Measurements from ENCODE around the gene S100A10. TPM values are rescaled to one million over a fixed set of nuclear protein-coding genes. Genes with fewer than 3 reads are reported as not detected.

The S100A10 gene
- total RNA-seq, 3 donors from 2014 or later, result 540 to 1,335 (median 1,083) TPM

DNA sequence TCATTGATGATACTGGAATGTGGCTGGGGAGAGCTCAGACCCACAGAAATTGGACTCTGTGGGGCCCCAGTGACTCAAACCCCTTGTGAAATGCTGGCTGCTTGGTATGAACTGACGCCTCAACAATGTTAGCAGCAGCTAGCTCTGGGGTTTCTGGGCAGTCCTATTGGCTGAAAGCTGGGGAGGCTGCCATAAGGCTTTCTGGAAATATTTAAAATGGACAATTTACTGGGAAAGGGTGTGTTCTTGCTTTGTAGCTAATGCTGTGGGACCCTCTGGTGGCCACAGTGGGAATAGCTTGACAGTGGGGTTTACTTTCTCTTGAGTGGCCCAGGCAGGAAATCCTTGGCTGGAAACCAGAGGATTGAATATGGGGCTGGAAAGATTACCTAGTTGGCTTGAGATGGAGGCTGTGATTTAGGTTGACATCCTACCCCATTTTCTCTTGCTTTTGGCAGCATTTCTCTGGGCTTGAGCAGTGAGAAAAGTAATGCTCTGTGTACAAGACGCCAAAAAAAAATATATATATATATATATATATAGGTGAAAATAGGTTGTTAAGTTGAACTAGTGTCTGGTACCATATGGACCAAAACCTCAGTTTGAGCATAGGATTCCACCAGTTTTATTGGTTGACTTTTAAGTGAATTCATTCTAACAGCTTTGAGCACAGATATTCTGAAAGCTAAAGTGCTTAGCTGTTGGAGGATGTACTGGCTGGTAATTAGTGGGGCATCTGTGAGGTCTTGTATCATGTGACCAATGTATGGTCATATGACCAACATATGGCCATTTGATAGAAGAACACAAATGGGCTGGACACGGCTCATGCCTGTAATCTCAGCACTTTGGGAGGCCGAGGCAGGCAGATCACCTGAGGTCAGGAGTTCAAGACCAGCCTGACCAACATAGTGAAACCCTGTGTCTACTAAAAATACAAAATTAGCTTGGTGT lies 8.2 kb upstream of the S100A10 start:
- TF ChIP-seq, protein P1, sequence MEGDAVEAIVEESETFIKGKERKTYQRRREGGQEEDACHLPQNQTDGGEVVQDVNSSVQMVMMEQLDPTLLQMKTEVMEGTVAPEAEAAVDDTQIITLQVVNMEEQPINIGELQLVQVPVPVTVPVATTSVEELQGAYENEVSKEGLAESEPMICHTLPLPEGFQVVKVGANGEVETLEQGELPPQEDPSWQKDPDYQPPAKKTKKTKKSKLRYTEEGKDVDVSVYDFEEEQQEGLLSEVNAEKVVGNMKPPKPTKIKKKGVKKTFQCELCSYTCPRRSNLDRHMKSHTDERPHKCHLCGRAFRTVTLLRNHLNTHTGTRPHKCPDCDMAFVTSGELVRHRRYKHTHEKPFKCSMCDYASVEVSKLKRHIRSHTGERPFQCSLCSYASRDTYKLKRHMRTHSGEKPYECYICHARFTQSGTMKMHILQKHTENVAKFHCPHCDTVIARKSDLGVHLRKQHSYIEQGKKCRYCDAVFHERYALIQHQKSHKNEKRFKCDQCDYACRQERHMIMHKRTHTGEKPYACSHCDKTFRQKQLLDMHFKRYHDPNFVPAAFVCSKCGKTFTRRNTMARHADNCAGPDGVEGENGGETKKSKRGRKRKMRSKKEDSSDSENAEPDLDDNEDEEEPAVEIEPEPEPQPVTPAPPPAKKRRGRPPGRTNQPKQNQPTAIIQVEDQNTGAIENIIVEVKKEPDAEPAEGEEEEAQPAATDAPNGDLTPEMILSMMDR (IDR thresholded peaks at IDR 0.05), result peak; percentile 87
- no peaks in the 10 kb centered on the region for H3K9me3 ChIP-seq
- peaks cover 11% of the 10 kb centered on the region for H3K4me1 ChIP-seq (ENCODE audit: low read depth)
- no peaks in the 10 kb centered on the region for H3K36me3 ChIP-seq (ENCODE audit: low read depth)
- H3K4me3 ChIP-seq, result no peak overlapping the region
- intact Hi-C loops (cut with DNase I, micrococcal nuclease), result loop anchor here (2.0 to 5.0 kb wide), 2 partner anchors 67 to 70 kb away; no protein-coding TSS in a partner anchor
- ATAC-seq (peak; percentile 83), DNase-seq (peak; percentile 81 to 97 (median 88))

DNA sequence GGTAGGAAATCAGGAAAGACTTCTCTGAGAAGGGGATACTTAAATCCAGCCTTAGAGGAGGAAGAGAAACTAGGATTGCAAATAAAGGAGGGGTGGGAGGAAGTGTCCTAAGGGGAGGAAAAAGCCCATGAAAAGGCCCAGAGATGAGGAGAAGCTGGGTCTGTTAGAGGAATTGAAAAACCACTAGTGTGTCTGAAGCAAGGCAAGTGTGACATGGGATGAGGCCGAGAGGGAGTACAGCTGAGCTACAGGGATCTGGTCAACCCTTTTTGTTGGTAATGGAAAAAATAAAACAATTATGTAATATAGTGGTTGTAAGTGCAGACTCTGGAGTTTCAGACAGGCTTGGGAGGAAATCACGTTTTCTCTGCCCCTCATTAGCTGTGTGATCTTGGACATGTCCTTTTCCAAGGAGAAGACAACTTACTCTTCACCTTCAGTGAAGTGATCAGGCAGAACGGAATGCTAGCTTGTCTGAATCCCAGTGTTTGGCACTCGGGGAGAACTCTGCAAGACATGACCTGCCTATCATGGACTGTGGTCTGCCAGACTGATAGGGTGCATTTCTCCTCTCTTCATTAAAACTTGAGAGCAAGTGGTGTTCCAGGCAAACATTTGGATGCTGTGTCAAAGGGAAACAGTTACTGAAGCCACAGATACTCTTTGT lies 7.4 kb upstream of the S100A10 start:
- TF ChIP-seq, protein P1 (IDR thresholded peaks at IDR 0.05), result no peak
- ATAC-seq, result peak; percentile 7
- Histone ChIP-seq H3K4me1 (ENCODE audit: low read depth) (peaks cover 13% of the 10 kb centered on the region), H3K36me3 (ENCODE audit: low read depth) (no peaks in the 10 kb centered on the region), H3K9me3 (no peaks in the 10 kb centered on the region), H3K4me3 (no peak overlapping the region)
- intact Hi-C loops (cut with DNase I, micrococcal nuclease), result loop anchor here (2.0 to 5.0 kb wide), 2 partner anchors 66 to 69 kb away; no protein-coding TSS in a partner anchor
- no peak for DNase-seq

DNA sequence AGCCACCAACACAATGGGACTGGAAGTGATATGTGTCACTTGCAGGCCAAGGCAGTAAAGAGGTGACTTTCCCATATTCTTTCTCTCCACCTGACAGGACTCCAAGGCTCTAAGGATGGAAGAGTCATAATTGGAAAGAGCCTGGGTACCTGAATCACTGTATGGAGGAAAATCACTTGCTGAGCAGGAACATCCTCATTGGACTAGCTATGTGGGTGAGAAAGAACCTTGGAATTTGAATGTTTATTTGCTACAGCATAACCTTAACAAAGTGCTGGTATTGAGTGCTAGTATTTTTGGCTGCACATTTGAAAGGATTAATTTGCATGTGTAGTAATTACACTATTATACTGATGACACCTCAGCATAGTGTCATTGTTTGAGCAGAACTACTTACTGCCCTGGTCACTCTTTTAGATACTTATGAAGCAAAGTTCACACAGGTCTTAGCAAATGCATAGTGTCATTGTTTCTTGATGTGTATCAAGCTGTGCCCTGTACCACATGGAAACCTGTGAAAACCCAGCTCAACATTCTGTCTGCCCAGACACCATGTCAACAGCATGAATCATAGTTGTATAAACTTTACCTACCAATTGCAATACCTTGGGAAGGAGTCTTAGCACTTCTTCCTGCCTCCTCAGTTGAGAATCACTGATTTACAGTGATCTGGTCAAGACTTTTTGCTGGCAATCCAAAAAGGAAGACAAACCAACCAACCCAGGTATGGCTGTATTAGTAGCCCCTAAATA lies 5.1 kb upstream of the S100A10 start:
- Histone ChIP-seq H3K9me3 (no peaks in the 10 kb centered on the region), H3K36me3 (ENCODE audit: low read depth) (no peaks in the 10 kb centered on the region), H3K4me3 (no peak overlapping the region), H3K4me1 (ENCODE audit: low read depth) (peaks cover 26% of the 10 kb centered on the region)
- DNase-seq, result no peak
- intact Hi-C loops (cut with DNase I, micrococcal nuclease), result loop anchor here in 1 of 2 donors (5.0 kb wide), 1 partner anchor 36 kb away; no protein-coding TSS in a partner anchor
- TF ChIP-seq, protein P1 (IDR thresholded peaks at IDR 0.05), result no peak
- peak; percentile 52 for ATAC-seq

DNA sequence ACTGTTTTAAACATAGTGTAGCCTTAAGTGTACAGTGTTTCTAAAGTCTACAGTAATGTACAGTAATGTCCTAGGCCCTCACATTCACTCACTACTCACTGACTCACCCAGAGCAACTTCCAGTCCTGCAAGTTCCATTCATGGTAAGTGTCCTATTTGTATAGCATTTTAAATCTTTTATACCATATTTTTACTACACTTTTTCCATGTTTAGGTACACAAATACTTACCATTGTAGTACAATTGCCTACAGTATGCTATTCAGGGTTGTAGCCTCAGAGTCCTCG lies 3.6 kb upstream of the S100A10 start:
- peaks cover 28% of the 10 kb centered on the region for H3K4me1 ChIP-seq (ENCODE audit: low read depth)
- no peaks in the 10 kb centered on the region for H3K9me3 ChIP-seq
- no peaks in the 10 kb centered on the region for H3K36me3 ChIP-seq (ENCODE audit: low read depth)
- H3K4me3 ChIP-seq, result no peak overlapping the region
- TF ChIP-seq, protein P1 (IDR thresholded peaks at IDR 0.05), result no peak
- DNase-seq (no peak), ATAC-seq (no peak)
- intact Hi-C loops (cut with DNase I, micrococcal nuclease), result loop anchor here in 1 of 2 donors (5.0 kb wide), 1 partner anchor 35 kb away; no protein-coding TSS in a partner anchor

DNA sequence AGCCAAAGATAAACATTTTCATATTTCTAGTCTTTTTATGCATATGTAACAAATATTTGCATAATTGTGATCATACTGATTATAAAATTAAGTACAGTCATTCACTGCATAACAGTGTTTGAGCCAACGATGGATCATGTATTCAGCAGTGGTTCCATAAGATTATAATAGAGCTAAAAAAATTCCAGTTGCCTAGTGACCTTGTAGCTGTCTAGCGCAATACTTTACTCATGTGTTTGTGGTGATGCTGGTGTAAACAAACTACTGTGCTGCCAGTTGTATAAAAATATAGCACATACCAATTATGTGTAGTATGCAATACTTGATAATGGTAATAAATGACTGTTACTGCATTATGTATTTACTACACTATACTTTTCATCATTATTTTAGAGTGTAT lies 2.1 kb upstream of the S100A10 start:
- no peak overlapping the region for H3K4me3 ChIP-seq
- no peaks in the 10 kb centered on the region for H3K36me3 ChIP-seq (ENCODE audit: low read depth)
- no peaks in the 10 kb centered on the region for H3K9me3 ChIP-seq
- TF ChIP-seq, protein P1 (IDR thresholded peaks at IDR 0.05), result no peak
- intact Hi-C loops (cut with DNase I, micrococcal nuclease), result loop anchor here in 1 of 2 donors (5.0 kb wide), 1 partner anchor 33 kb away; no protein-coding TSS in a partner anchor
- no peak for DNase-seq
- no peak for ATAC-seq
- H3K4me1 ChIP-seq (ENCODE audit: low read depth), result peaks cover 34% of the 10 kb centered on the region

Measured in mucosa of descending colon (tissue), 3 donors.